SK-MEL-5 (cell line): Measurements from ENCODE around the gene CEP76. TPM values are rescaled to one million over a fixed set of nuclear protein-coding genes. Genes with fewer than 3 reads are reported as not detected.
"Not testable (repeated sequence)": the region's sequence is repeated elsewhere in the genome, so short reads cannot be mapped to it uniquely, and the experiment has no call there.

ENCODE experiments used
- DNase-seq: peaks from one replicate; pipeline ENCODE4 v3.0.0-alpha.2; 2016; ENCODE audit warnings: low read depth, low spot score
- in situ Hi-C: cut with HindIII; loops from 2 replicates; pipeline ENCODE4 v1.10.0; 2016; ENCODE audit warnings: low sequenced_read_pairs, high pct_unique_total_duplicates, low pct_unique_long_range_greater_than_20kb
- total RNA-seq: library from RNA; depleted of rRNA; stranded (reverse); fragments of >200 nt; shearing (Covaris generic); gene quantifications from 2 replicates; pipeline ENCODE4 v1.2.3, GENCODE V29; 2014; rRNA removed

The CEP76 gene
- total RNA-seq, 1 experiment from 2014 or later, result 12.6 TPM

DNA sequence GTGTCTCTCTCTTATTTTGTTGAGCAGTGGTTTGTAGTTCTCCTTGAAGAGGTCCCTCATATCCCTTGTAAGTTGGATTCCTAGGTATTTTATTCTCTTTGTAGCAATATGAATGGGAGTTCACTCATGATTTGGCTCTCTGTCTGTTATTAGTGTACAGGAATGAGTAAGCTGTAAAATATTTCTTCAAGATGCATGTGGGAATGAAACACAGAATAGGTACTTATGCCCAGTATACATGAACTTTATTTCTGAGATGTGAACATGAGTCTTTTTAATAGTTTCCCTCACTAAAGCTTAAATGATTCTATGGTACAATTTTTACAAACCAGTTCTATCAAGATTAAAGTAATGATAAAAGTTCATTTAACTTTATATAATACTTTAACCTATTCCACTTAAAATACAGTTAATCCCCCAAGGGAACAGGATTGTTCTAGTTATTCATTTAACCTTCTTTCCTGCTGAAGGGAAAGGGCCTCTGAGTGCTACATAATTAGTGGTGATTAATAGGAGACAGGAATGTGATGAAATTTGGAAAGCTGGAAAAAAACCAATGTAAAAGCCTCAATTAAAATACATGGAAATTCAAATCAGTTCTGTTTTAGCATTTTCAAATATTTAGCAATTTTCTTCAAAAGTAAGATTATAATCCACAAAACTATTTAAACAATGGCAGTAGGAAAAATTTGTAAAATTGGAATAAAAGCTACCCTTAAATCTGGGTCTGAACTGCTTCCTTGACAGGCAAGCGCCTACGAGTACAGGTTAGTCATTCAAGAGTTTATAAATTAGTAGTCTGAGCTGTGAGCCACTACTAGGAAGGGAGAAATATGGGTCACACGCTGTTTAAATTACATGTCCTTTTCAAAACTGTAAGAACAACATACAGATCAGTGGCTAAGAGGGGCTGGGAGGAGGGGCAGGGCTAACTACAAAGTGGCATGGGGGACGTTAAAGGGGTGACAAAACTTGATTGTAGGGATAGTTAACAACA, 73.5 kb downstream of the CEP76 start:
- DNase-seq, result no peak
- in situ Hi-C loops, result no loop called here

- in situ Hi-C loops, DNase-seq: not testable (repeated sequence)
These were observed 75.3 kb downstream of the CEP76 start for GRCh38 chr18:12627199-12627598.

- DNase-seq, result no peak
- in situ Hi-C loops, result no loop called here
These were observed 77.3 kb downstream of the CEP76 start for GRCh38 chr18:12625241-12625640.

Other genes starting within 250 kb of the CEP76 start
- 55.6 and 59.3 TPM in 2 replicates for gene SPIRE1, start 44.6 kb downstream of the CEP76 start, total RNA-seq
- gene PSMG2, start 319 bp upstream of the CEP76 start, total RNA-seq, result 99.7 and 116 TPM in 2 replicates
- gene PTPN2, start 181.5 kb upstream of the CEP76 start, total RNA-seq, result 31.1 and 39.6 TPM in 2 replicates
- gene SEH1L, start 245.3 kb upstream of the CEP76 start, total RNA-seq, result 24.3 and 31.5 TPM in 2 replicates